K562 (cell line): Measurements from ENCODE around the gene WIPF3. TPM values are rescaled to one million over a fixed set of nuclear protein-coding genes. Genes with fewer than 3 reads are reported as not detected.

Experiments
- ATAC-seq: fragments of 200-7000 bp; cut with Tn5 transposase; 3 replicates; pipeline ENCODE4 v1.9.1; 2020; ENCODE audit warnings: moderate library complexity
- BruUV-seq: library from RNA; stranded (reverse); fragments of 400-500 nt; replicated peaks from 2 replicates; lab custom pipeline; 2021; lab: Mats Ljungman, UMichigan
- CTCF ChIA-PET: fragments of 300-600 bp; formaldehyde crosslinking; extraction: SDS; loops from one replicate; lab custom pipeline; 2021; ENCODE audit warnings: low intra/inter-chr PET ratio; lab: Yijun Ruan, JAX
- POLR2A ChIA-PET: fragments of 300-600, 350-650 bp; sonication (Branson Sonifier 250); formaldehyde crosslinking; extraction: SDS; loops from one replicate; lab custom pipeline; 2021; ENCODE audit warnings: antibody characterized with exemption, inconsistent platforms; lab: Yijun Ruan, JAX
- DNase-seq, 4 experiments: peaks; one replicate each; pipeline versions ENCODE4 v3.0.0 to v3.0.0-alpha.2; 2011 to 2018; ENCODE audit warnings: low spot score in 3 of 4, mixed read lengths in 3 of 4; ENCODE audit errors: extremely low read depth in 1 of 4
- FAIRE-seq: peaks from 2 replicates; lab custom pipeline; 2011; peaks lifted over from hg19 to GRCh38; lab: Jason Lieb, UNC
- H2AFZ ChIP-seq: 2 replicates; pipeline ENCODE4 v1.6.0; 2011; ENCODE audit warnings: low read depth, low read length, control low read depth, inconsistent platforms
- H3K27ac ChIP-seq: fragments of 200-600 bp; 3 replicates; pipeline ENCODE4 v1.8.0; 2011; ENCODE audit warnings: low read depth, mild to moderate bottlenecking, control low read depth, inconsistent platforms, low read length, moderate library complexity, mixed read lengths; ENCODE audit errors: extremely low read depth
- H3K27me3 ChIP-seq, 2 experiments: fragments of 300-600 bp in 1 of 2; 2 replicates in 1 of 2; 3 replicates in 1 of 2; pipeline versions ENCODE4 v1.6.0 to v1.8.0; 2011; ENCODE audit warnings: inconsistent platforms in 2 of 2, low read length in 2 of 2, mild to moderate bottlenecking in 1 of 2, mixed read lengths in 1 of 2, moderate library complexity in 1 of 2; ENCODE audit not compliant: control insufficient read depth in 2 of 2, insufficient read depth in 2 of 2
- H3K36me3 ChIP-seq: fragments of 300-600 bp; 3 replicates; pipeline ENCODE4 v1.8.0; 2011; ENCODE audit warnings: mild to moderate bottlenecking, low read length, inconsistent platforms; ENCODE audit not compliant: control insufficient read depth, insufficient read depth
- H3K4me1 ChIP-seq, 2 experiments: fragments of 200-600 bp in 1 of 2; replicated peaks in 1 of 2; 2 replicates in 1 of 2; 3 replicates in 1 of 2; pipeline versions ENCODE4 v1.5.1 to v1.8.0; 2011; ENCODE audit warnings: inconsistent platforms in 2 of 2, low read length in 2 of 2, mild to moderate bottlenecking in 1 of 2, mixed read lengths in 1 of 2, moderate library complexity in 1 of 2; ENCODE audit not compliant: control insufficient read depth in 2 of 2, insufficient read depth in 2 of 2
- H3K4me2 ChIP-seq: 2 replicates; pipeline ENCODE4 v1.6.1; 2011; ENCODE audit warnings: low read length, control low read depth, inconsistent platforms, mixed read lengths; ENCODE audit not compliant: insufficient read depth
- H3K4me3 ChIP-seq: fragments of 200-600 bp; sonication (generic), shearing (Covaris generic); 2 replicates; pipeline ENCODE4 v1.5.1; 2016; ENCODE audit warnings: control low read depth, inconsistent platforms
- H3K79me2 ChIP-seq: fragments of 200-600 bp; 3 replicates; pipeline ENCODE4 v1.8.0; 2011; ENCODE audit warnings: low read length, inconsistent platforms; ENCODE audit not compliant: control insufficient read depth, insufficient read depth
- H3K9ac ChIP-seq, 2 experiments: 2 replicates each; pipeline versions ENCODE4 v1.6.0 to v1.6.1; 2011; ENCODE audit warnings: low read depth in 2 of 2, low read length in 2 of 2, control low read depth in 1 of 2, inconsistent platforms in 1 of 2, mild to moderate bottlenecking in 1 of 2, mixed read lengths in 1 of 2; ENCODE audit not compliant: insufficient read depth in 1 of 2
- H3K9me1 ChIP-seq: one replicate; pipeline ENCODE4 v1.6.0; 2011; ENCODE audit warnings: inconsistent platforms, mild to moderate bottlenecking, low read length, moderate library complexity; ENCODE audit not compliant: control insufficient read depth, insufficient read depth
- H3K9me3 ChIP-seq: replicated peaks from 2 replicates; pipeline ENCODE4 v1.5.1; 2011; ENCODE audit warnings: low read depth, low read length, inconsistent platforms; ENCODE audit not compliant: control insufficient read depth, insufficient read depth
- H4K20me1 ChIP-seq: replicated peaks from 2 replicates; pipeline ENCODE4 v1.6.1; 2011; ENCODE audit warnings: low read length, inconsistent platforms, mixed read lengths; ENCODE audit not compliant: control insufficient read depth, insufficient read depth
- ASH1L ChIP-seq: fragments of 450-650 bp; IDR thresholded peaks from 2 replicates; pipeline ENCODE4 v1.6.1; 2018; ENCODE audit warnings: borderline replicate concordance, mild to moderate bottlenecking, low read depth; ENCODE audit not compliant: partially characterized antibody
- KLF10 ChIP-seq: fragments of 250-450 bp; sonication (Bioruptor Pico); IDR thresholded peaks from 2 replicates; pipeline ENCODE4 v1.6.1; 2021; ENCODE audit warnings: matching md5 sums
- MEF2A ChIP-seq: IDR thresholded peaks from 2 replicates; pipeline ENCODE4 v1.6.1; 2011; ENCODE audit warnings: low read depth, mild to moderate bottlenecking, low read length, moderate library complexity; ENCODE audit not compliant: control insufficient read depth
- PYGO2 ChIP-seq: fragments of 450-650 bp; IDR thresholded peaks from 2 replicates; pipeline ENCODE4 v1.6.1; 2016; ENCODE audit warnings: mild to moderate bottlenecking, missing genetic modification characterization, moderate library complexity, missing compliant biosample characterization
- SNRNP70 ChIP-seq: fragments of 200-400 bp; formaldehyde crosslinking; optimal IDR thresholded peaks from 2 replicates; pipeline ENCODE3; 2017; ENCODE audit warnings: low read depth, low read length
- SREBF1 ChIP-seq: fragments of 150-350 bp; IDR thresholded peaks from 2 replicates; pipeline ENCODE4 v1.6.1; 2014; ENCODE audit warnings: antibody characterized with exemption, low read depth, low read length, borderline replicate concordance
- TGIF2 ChIP-seq: sonication (generic); formaldehyde crosslinking; IDR thresholded peaks from 2 replicates; pipeline ENCODE4 v1.8.1; 2022; ENCODE audit warnings: mild to moderate bottlenecking, missing genetic modification reagents, moderate library complexity
- ZFP91 ChIP-seq: sonication (generic); formaldehyde crosslinking; IDR thresholded peaks from 2 replicates; pipeline ENCODE4 v1.8.0; 2022; ENCODE audit warnings: mild to moderate bottlenecking, missing genetic modification reagents
- ZMIZ1 ChIP-seq, 2 experiments: fragments of 150-350 bp in 1 of 2; IDR thresholded peaks; 2 replicates each; pipeline ENCODE4 v1.6.1; 2012 to 2016; ENCODE audit warnings: low read depth in 2 of 2, low read length in 2 of 2, mild to moderate bottlenecking in 1 of 2, moderate library complexity in 1 of 2
- ZNF143 ChIP-seq: sonication (generic); formaldehyde crosslinking; IDR thresholded peaks from 2 replicates; pipeline ENCODE4 v1.9.0; 2022; ENCODE audit warnings: mild to moderate bottlenecking, missing genetic modification reagents
- ZNF175 ChIP-seq: fragments of 200-800 bp; sonication (Bioruptor generic); IDR thresholded peaks from 2 replicates; pipeline ENCODE4 v1.6.1; 2016; ENCODE audit warnings: low read depth, mild to moderate bottlenecking, missing genetic modification characterization, missing compliant biosample characterization
- WGBS: fragments of 100-300 bp; shearing (Covaris generic); methylation state at CpG from one replicate; pipeline ENCODE4 v1.1.6; 2016; ENCODE audit warnings: low coverage, mixed read lengths; ENCODE audit not compliant: insufficient coverage; ENCODE audit errors: missing lambda C conversion rate; 5-methylcytosine and 5-hydroxymethylcytosine counted together
- in situ Hi-C: fragments of 300-500 bp; cut with MboI; formaldehyde crosslinking; loops from 4 replicates; pipeline ENCODE4 v1.15.0; 2018; ENCODE audit warnings: inconsistent platforms, mixed read lengths
- intact Hi-C: fragments of 100-400 bp; cut with micrococcal nuclease; formaldehyde crosslinking; loops from 2 replicates; pipeline ENCODE4 v1.14.2; 2022
- polyA plus RNA-seq, 8 experiments: library from polyadenylated mRNA; depleted of rRNA in 4 of 8; stranded (reverse) in 5 of 8; unstranded in 3 of 8; fragments of >200 nt; fragmentation: Nextera tagmentation in 2 of 8; fragmentation: Illumina TruSeq in 1 of 8; extraction: Ambion mirVana in 2 of 8; extraction: Trizol in 1 of 8; gene quantifications; 2 replicates each; pipeline versions ENCODE4 v1.2.1 to v1.2.3, GENCODE V29; 2011 to 2014; ENCODE audit warnings: inconsistent platforms in 1 of 8, missing spikeins in 1 of 8
- total RNA-seq, 7 experiments: library from RNA; depleted of rRNA in 6 of 7; stranded (reverse); fragments of >200 nt in 6 of 7; fragmentation: Illumina TruSeq in 2 of 7; extraction: Trizol in 2 of 7; gene quantifications; 2 replicates each; pipeline versions ENCODE4 v1.2.1 to v1.2.3, GENCODE V29; 2011 to 2021; ENCODE audit warnings: low replicate concordance in 1 of 7

The WIPF3 gene
- total and polyA plus RNA-seq, 9 of the 15 experiments (the other 6 are each of a cell fraction or from before 2014, with no cell fraction given) = 0.18 to 3.2 (median 1.7) TPM

GRCh38 chr7:29926741-29927140 is 120.4 kb downstream of the WIPF3 start:
- FAIRE-seq = no peak
- no peak for DNase-seq
- ChIA-PET POLR2A (interaction anchor here (0.5 to 1.1 kb wide), 3 partner anchors 13 to 257 kb away, joined by 3 to 4 read pairs (median 3); no protein-coding TSS in a partner anchor), CTCF (no interaction called here)
- no peak overlapping the region for H3K4me2 ChIP-seq
- H3K9ac ChIP-seq = no peak overlapping the region
- H3K79me2 ChIP-seq = no peaks in the 10 kb centered on the region
- H3K4me3 ChIP-seq = no peak overlapping the region
- no peaks in the 10 kb centered on the region for H3K9me1 ChIP-seq
- 0 out of 2 replicates have a peak, but pooled peaks cover under 1% of the 10 kb centered on the region for H4K20me1 ChIP-seq
- BruUV-seq = no TSS peak
- ATAC-seq = no peak
- H3K9me3 ChIP-seq = no peaks in the 10 kb centered on the region
- in situ Hi-C loops (no loop called here), intact Hi-C loops (no loop called here)
- 0 out of 2 replicates have a peak overlapping the region, but pooled peaks have one; percentile 27 for H2AFZ ChIP-seq
- H3K36me3 ChIP-seq = no peaks in the 10 kb centered on the region
- H3K27me3 ChIP-seq = peaks cover 4 to 25% of the 10 kb centered on the region in 2 experiments; a peak in 2 of 5 replicates
- H3K27ac ChIP-seq = no peak overlapping the region
- peaks cover 2 to 7% of the 10 kb centered on the region in 2 experiments; a peak in 4 of 5 replicates for H3K4me1 ChIP-seq
- 0% methylated on average over 5 of the region's 5 CpGs for WGBS
- no peak for TF ChIP-seq ZMIZ1 (IDR thresholded peaks at IDR 0.05; ENCODE audit: low read depth in 2 of 2, low read length in 2 of 2)
- TF ChIP-seq TGIF2 (CRISPR knock-in tag) = no peak
- no peak for TF ChIP-seq SNRNP70
- no peak for TF ChIP-seq PYGO2 (tag)
- no peak for TF ChIP-seq ZNF143 (CRISPR knock-in tag)
- TF ChIP-seq SREBF1 = no peak
- no peak for TF ChIP-seq MEF2A
- no peak for TF ChIP-seq ASH1L
- TF ChIP-seq KLF10 = no peak
- TF ChIP-seq ZFP91 (CRISPR knock-in tag) = no peak
- no peak for TF ChIP-seq ZNF175 (CRISPR knock-in tag)
